Naive thymus-derived CD4-positive, alpha-beta T cell (primary cell): ENCODE measurements around the gene PPP1R2B. TPM values are rescaled to one million over a fixed set of nuclear protein-coding genes. Genes with fewer than 3 reads are reported as not detected.

ENCODE experiments used
- ATAC-seq: fragments of 150-1000 bp; cut with Tn5 transposase; 2 replicates; pipeline ENCODE4 v1.10.0; 2021; ENCODE audit warnings: mild to moderate bottlenecking, moderate library complexity
- CTCF ChIA-PET: fragments of 350-600 bp; sonication (Branson Sonifier 250); formaldehyde crosslinking; loops from one replicate; lab custom pipeline; 2021; ENCODE audit warnings: antibody characterized with exemption; lab: Charles Lee
- POLR2A ChIA-PET: fragments of 350-600 bp; sonication (Branson Sonifier 250); formaldehyde crosslinking; loops from one replicate; lab custom pipeline; 2021; ENCODE audit warnings: antibody characterized with exemption, inconsistent platforms; lab: Charles Lee
- DNase-seq, 9 donors: peaks; one replicate each; pipeline versions ENCODE4 v3.0.0 to v3.0.0-alpha.2; 2020 to 2022; ENCODE audit warnings: mixed read lengths in 1 of 9
- H3K27ac ChIP-seq: one replicate; pipeline ENCODE4 v1.7.0; 2013; ENCODE audit warnings: mild to moderate bottlenecking, low read depth, low read length, moderate library complexity
- H3K27me3 ChIP-seq, 2 donors: one replicate each; pipeline ENCODE4 v1.7.0; 2013; ENCODE audit warnings: low read length in 2 of 2, mild to moderate bottlenecking in 2 of 2, moderate library complexity in 2 of 2; ENCODE audit not compliant: control insufficient read depth in 2 of 2, insufficient read depth in 2 of 2
- H3K36me3 ChIP-seq, 3 experiments: 1 replicate in 2 of 3; 2 replicates in 1 of 3; pipeline ENCODE4 v1.7.0; 2013; ENCODE audit warnings: low read length in 3 of 3, mild to moderate bottlenecking in 3 of 3, moderate library complexity in 1 of 3; ENCODE audit not compliant: insufficient read depth in 3 of 3, control insufficient read depth in 2 of 3
- H3K4me1 ChIP-seq, 2 donors: one replicate each; pipeline ENCODE4 v1.7.0; 2013; ENCODE audit warnings: low read length in 2 of 2, mild to moderate bottlenecking in 2 of 2, moderate library complexity in 1 of 2; ENCODE audit not compliant: control insufficient read depth in 2 of 2, insufficient read depth in 2 of 2
- H3K4me3 ChIP-seq: 2 replicates; pipeline ENCODE4 v1.7.0; 2013; ENCODE audit warnings: mild to moderate bottlenecking, low read length
- H3K9me3 ChIP-seq, 3 experiments: 1 replicate in 2 of 3; 2 replicates in 1 of 3; pipeline ENCODE4 v1.7.0; 2013; ENCODE audit warnings: low read length in 3 of 3; ENCODE audit not compliant: control insufficient read depth in 2 of 3
- H3K27ac Mint-ChIP-seq, 9 donors: one replicate each; pipeline ENCODE4 v1.8.0; 2020 to 2022; ENCODE audit warnings: mixed read lengths in 9 of 9, mild to moderate bottlenecking in 8 of 9, moderate library complexity in 5 of 9, inconsistent platforms in 2 of 9
- H3K27me3 Mint-ChIP-seq, 5 donors: one replicate each; pipeline ENCODE4 v1.8.0; 2021 to 2022; ENCODE audit warnings: mixed read lengths in 5 of 5, mild to moderate bottlenecking in 1 of 5
- H3K36me3 Mint-ChIP-seq, 5 donors: one replicate each; pipeline ENCODE4 v1.8.0; 2020 to 2022; ENCODE audit warnings: mixed read lengths in 5 of 5, mild to moderate bottlenecking in 3 of 5, inconsistent platforms in 1 of 5
- H3K4me1 Mint-ChIP-seq, 7 donors: one replicate each; pipeline ENCODE4 v1.8.0; 2020 to 2022; ENCODE audit warnings: mixed read lengths in 7 of 7, mild to moderate bottlenecking in 3 of 7, inconsistent platforms in 1 of 7
- H3K4me3 Mint-ChIP-seq, 10 donors: one replicate each; pipeline ENCODE4 v1.8.0; 2020 to 2022; ENCODE audit warnings: mild to moderate bottlenecking in 10 of 10, mixed read lengths in 10 of 10, moderate library complexity in 6 of 10, inconsistent platforms in 2 of 10
- H3K9me3 Mint-ChIP-seq, 11 donors: one replicate each; pipeline ENCODE4 v1.8.0; 2020 to 2022; ENCODE audit warnings: mixed read lengths in 11 of 11, mild to moderate bottlenecking in 4 of 11, inconsistent platforms in 1 of 11, moderate library complexity in 1 of 11
- intact Hi-C, 2 donors: fragments of 100-400 bp; cut with micrococcal nuclease; formaldehyde crosslinking; loops; one replicate each; pipeline ENCODE4 v1.15.1; 2023
- polyA plus RNA-seq, 2 donors: library from polyadenylated mRNA; unstranded; fragments of 300-500 nt; fragmentation: Illumina TruSeq; gene quantifications; one replicate each; pipeline ENCODE4 v1.2.3, GENCODE V29; 2021
- total RNA-seq, 6 experiments: library from RNA in 5 of 6; stranded (reverse) in 5 of 6; gene quantifications; 1 replicate in 5 of 6; 2 replicates in 1 of 6; pipeline ENCODE4 v1.2.3 and lab custom pipeline; 2021 to 2026

PPP1R2B gene
- total and polyA plus RNA-seq, 7 experiments from 2014 or later = 0.09 to 0.90 (median 0.27) TPM; not detected in 1

DNA sequence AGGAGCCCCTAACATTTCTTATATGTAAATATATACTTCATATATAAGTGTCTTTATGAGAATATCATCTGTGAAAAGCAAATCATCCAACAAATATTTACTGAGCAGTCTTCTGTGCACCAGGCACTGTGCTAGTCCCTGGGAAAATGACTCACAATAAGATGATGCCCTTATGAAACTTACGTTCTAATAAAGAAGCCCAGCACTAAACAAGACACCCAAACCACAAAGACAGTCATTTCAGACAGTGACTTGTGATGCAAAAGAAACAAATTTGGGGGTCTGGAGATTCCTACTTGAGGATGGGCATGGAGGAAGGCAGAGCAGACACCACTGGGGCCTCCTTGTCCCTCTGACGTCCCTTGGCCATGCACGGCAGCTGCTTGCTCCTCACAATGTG lies 30.6 kb upstream of the PPP1R2B start:
- Histone ChIP-seq H3K36me3 (no peaks in the 10 kb centered on the region), H3K27ac (no peak overlapping the region), H3K4me1 (no peaks in the 10 kb centered on the region), H3K4me3 (no peak overlapping the region), H3K9me3 (no peaks in the 10 kb centered on the region), H3K27me3 (no peaks in the 10 kb centered on the region)
- intact Hi-C loops = loop anchor here (5.0 kb wide), 2 partner anchors 113 to 313 kb away; no protein-coding TSS in a partner anchor
- Mint-ChIP-seq H3K27me3 (peaks cover 0 to 3% (median 0%) of the 10 kb centered on the region in 5 donors), H3K4me1 (peaks cover 0 to 6% (median 0%) of the 10 kb centered on the region in 7 donors), H3K27ac (no peak overlapping the region), H3K36me3 (peaks cover 0 to 5% (median 0%) of the 10 kb centered on the region in 5 donors), H3K4me3 (no peak overlapping the region), H3K9me3 (peaks cover 0 to 3% (median 0%) of the 10 kb centered on the region in 11 donors)
- ATAC-seq = no peak
- POLR2A ChIA-PET = no interaction called here
- CTCF ChIA-PET = no interaction called here
- no peak for DNase-seq

DNA sequence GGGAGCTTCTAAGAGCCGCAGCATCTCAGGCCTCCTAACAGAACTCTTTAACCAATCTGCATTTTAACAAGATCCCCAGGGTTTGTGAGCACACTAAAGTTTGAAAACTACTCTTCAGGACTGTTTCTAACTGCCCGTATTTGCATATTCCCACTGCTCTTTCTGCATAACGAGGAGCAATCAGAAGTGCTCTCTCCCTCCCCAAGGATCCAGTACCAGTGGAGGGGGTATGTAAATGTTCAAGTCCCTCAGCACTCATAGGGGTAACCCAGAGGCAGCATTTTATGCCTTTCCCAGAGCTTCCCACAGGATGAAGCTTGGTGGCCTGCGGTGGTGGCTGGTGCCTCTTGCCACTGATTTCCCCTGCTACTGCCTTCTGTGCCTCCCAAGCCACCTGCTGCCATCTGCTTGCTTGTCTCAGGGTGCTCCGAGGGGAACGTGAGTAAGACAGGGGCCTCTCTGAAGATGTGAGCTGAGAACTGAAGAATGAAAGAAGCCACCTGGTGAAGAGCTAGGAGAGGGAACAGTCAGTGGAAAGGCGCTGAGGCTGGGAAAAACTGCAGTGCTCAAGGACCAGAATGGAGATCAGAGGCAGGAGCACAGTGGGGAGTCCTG lies 30.0 kb upstream of the PPP1R2B start:
- intact Hi-C loops = loop anchor here (5.0 kb wide), 2 partner anchors 112 to 312 kb away; no protein-coding TSS in a partner anchor

DNA sequence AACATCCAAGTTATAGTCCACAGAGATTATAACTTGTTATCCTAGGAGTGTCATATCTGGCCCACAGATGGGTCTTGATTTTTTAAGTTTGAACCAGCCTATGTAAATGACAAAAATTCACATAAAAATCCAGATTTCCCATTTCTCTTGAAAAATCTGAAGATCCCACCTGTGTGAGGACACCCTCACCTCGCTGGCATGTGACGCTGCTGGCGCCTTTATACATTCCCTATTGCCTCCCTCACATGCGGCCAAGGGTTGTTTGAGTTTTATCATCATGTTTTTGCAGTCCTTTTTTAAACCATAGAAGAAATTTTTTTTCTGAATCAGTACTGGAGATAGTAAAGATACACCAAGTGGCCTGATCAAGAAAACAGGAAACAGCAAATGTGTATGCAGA lies 25.9 kb upstream of the PPP1R2B start:
- peaks cover 0 to 18% (median 6%) of the 10 kb centered on the region in 11 donors for H3K9me3 Mint-ChIP-seq
- no peak for DNase-seq
- peaks cover 0 to 21% (median 0%) of the 10 kb centered on the region in 5 donors for H3K36me3 Mint-ChIP-seq
- no peak overlapping the region for H3K4me3 ChIP-seq
- no peak overlapping the region for H3K27ac ChIP-seq
- peaks cover 0 to 9% (median 0%) of the 10 kb centered on the region in 7 donors for H3K4me1 Mint-ChIP-seq
- no peaks in the 10 kb centered on the region for H3K4me1 ChIP-seq
- no peaks in the 10 kb centered on the region for H3K36me3 ChIP-seq
- intact Hi-C loops = no loop called here
- no peak overlapping the region for H3K4me3 Mint-ChIP-seq
- no peaks in the 10 kb centered on the region for H3K9me3 ChIP-seq
- ATAC-seq = no peak
- H3K27me3 ChIP-seq = no peaks in the 10 kb centered on the region
- H3K27me3 Mint-ChIP-seq = peaks cover 0 to 6% (median 0%) of the 10 kb centered on the region in 5 donors
- ChIA-PET CTCF (no interaction called here), POLR2A (no interaction called here)
- H3K27ac Mint-ChIP-seq = no peak overlapping the region

More for the DNA sequence above, 30.0 kb upstream of the PPP1R2B start:
- H3K27me3 ChIP-seq = no peaks in the 10 kb centered on the region
- Mint-ChIP-seq H3K27ac (no peak overlapping the region), H3K4me3 (no peak overlapping the region), H3K27me3 (peaks cover 0 to 3% (median 0%) of the 10 kb centered on the region in 5 donors), H3K36me3 (peaks cover 0 to 5% (median 0%) of the 10 kb centered on the region in 5 donors), H3K9me3 (peaks cover 0 to 3% (median 0%) of the 10 kb centered on the region in 11 donors), H3K4me1 (peaks cover 0 to 6% (median 0%) of the 10 kb centered on the region in 7 donors)
- no peaks in the 10 kb centered on the region for H3K36me3 ChIP-seq
- H3K4me3 ChIP-seq = no peak overlapping the region
- no peaks in the 10 kb centered on the region for H3K4me1 ChIP-seq
- ATAC-seq = no peak
- ChIA-PET POLR2A (no interaction called here), CTCF (no interaction called here)
- H3K9me3 ChIP-seq = no peaks in the 10 kb centered on the region
- no peak overlapping the region for H3K27ac ChIP-seq
- no peak for DNase-seq

DNA sequence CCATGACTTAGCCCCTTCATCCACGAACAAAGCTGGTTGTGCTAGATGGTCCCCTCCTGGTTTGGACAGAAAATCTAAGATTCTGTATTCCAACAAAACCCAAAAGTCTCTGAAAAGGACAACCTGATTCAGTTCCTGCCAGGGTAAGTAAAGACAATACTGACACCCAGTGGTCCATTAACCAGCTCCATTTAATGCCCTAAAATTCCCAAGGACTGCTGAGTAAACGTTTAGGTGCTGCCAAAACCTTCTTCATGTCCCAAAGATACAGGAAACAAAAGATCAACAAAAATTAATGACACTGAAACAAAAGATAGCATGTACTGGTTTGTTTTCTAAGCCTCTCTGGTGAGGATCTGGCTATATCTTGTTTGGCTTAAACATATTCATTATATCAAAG lies 25.3 kb upstream of the PPP1R2B start:
- H3K4me3 Mint-ChIP-seq = no peak overlapping the region
- intact Hi-C loops = no loop called here
- POLR2A ChIA-PET = no interaction called here
- Histone ChIP-seq H3K4me3 (no peak overlapping the region), H3K9me3 (no peaks in the 10 kb centered on the region), H3K4me1 (no peaks in the 10 kb centered on the region), H3K27ac (no peak overlapping the region), H3K36me3 (no peaks in the 10 kb centered on the region), H3K27me3 (no peaks in the 10 kb centered on the region)
- peaks cover 0 to 9% (median 0%) of the 10 kb centered on the region in 7 donors for H3K4me1 Mint-ChIP-seq
- no peak for ATAC-seq
- peaks cover 0 to 18% (median 6%) of the 10 kb centered on the region in 11 donors for H3K9me3 Mint-ChIP-seq
- CTCF ChIA-PET = no interaction called here
- no peak for DNase-seq
- peaks cover 0 to 22% (median 0%) of the 10 kb centered on the region in 5 donors for H3K36me3 Mint-ChIP-seq
- no peak overlapping the region for H3K27ac Mint-ChIP-seq
- peaks cover 0 to 6% (median 0%) of the 10 kb centered on the region in 5 donors for H3K27me3 Mint-ChIP-seq

DNA sequence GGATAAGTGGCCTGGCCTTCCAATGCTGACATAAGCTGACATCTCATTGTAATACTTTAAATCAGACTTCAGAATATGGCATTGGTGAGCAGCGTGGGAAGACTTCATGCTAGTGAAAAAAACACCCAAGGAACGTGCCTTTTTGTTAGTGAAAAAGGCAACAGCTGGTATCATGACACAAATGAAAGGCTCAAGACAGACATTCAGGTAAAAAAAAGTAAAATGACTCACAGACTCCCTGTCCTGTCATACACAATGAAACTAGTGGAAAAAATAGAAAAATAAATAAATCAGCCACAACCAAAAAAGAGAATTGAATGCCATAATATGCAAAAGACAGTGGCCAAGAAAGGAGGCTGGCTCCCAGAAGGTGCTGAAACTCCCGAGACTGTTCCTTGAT lies 24.4 kb upstream of the PPP1R2B start:
- peaks cover 0 to 18% (median 6%) of the 10 kb centered on the region in 11 donors for H3K9me3 Mint-ChIP-seq
- Histone ChIP-seq H3K27me3 (no peaks in the 10 kb centered on the region), H3K9me3 (no peaks in the 10 kb centered on the region), H3K27ac (no peak overlapping the region), H3K4me3 (no peak overlapping the region), H3K36me3 (no peaks in the 10 kb centered on the region), H3K4me1 (no peaks in the 10 kb centered on the region)
- ChIA-PET POLR2A (no interaction called here), CTCF (no interaction called here)
- no peak overlapping the region for H3K4me3 Mint-ChIP-seq
- H3K4me1 Mint-ChIP-seq = peaks cover 0 to 9% (median 0%) of the 10 kb centered on the region in 7 donors
- ATAC-seq = no peak
- H3K36me3 Mint-ChIP-seq = peaks cover 0 to 22% (median 0%) of the 10 kb centered on the region in 5 donors
- intact Hi-C loops = no loop called here
- no peak overlapping the region for H3K27ac Mint-ChIP-seq
- peaks cover 0 to 6% (median 0%) of the 10 kb centered on the region in 5 donors for H3K27me3 Mint-ChIP-seq
- DNase-seq = no peak

DNA sequence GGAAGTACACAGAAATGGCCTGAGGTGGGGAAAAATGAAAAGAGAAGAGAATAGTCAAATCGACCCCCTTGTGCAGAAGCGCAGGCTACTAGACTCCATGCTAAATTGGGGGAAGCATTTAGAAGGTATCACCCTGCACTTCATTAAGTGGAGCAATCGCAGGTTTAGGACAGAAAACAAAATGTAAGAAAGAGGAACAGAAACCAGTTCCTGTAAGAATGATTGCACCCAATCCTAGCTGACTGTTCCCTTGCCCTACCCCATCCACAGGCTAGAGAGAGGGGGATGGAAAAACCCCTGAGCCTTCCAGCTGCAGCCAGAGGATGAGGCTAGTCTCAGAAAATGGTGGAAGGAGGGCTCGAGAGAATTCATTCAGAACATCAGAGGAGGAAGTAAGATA lies 23.9 kb upstream of the PPP1R2B start:
- DNase-seq (no peak), ATAC-seq (peak; percentile 14)
- Histone ChIP-seq H3K27me3 (no peaks in the 10 kb centered on the region), H3K36me3 (no peaks in the 10 kb centered on the region), H3K9me3 (no peaks in the 10 kb centered on the region), H3K4me3 (no peak overlapping the region), H3K4me1 (no peaks in the 10 kb centered on the region), H3K27ac (no peak overlapping the region)
- ChIA-PET CTCF (no interaction called here), POLR2A (no interaction called here)
- peaks cover 0 to 18% (median 6%) of the 10 kb centered on the region in 11 donors for H3K9me3 Mint-ChIP-seq
- H3K36me3 Mint-ChIP-seq = peaks cover 0 to 22% (median 0%) of the 10 kb centered on the region in 5 donors
- no peak overlapping the region for H3K4me3 Mint-ChIP-seq
- H3K4me1 Mint-ChIP-seq = peaks cover 0 to 9% (median 0%) of the 10 kb centered on the region in 7 donors
- H3K27ac Mint-ChIP-seq = peak overlapping the region in 1 of 9 donors; percentile 33
- intact Hi-C loops = no loop called here
- H3K27me3 Mint-ChIP-seq = peaks cover 0 to 6% (median 0%) of the 10 kb centered on the region in 5 donors
